ENCODE data around the gene ANKS1A.

ANKS1A gene

GRCh38 chr6:35068644-35069043 lies 179.6 kb downstream of the ANKS1A start:
- no peak overlapping the region for H3K4me3 Mint-ChIP-seq
- no peaks in the 10 kb centered on the region for H3K27me3 Mint-ChIP-seq (ENCODE audit: low read depth)
- H3K27ac Mint-ChIP-seq: no peak overlapping the region
- no peaks in the 10 kb centered on the region for H3K4me1 Mint-ChIP-seq
- peaks cover 23% of the 10 kb centered on the region for H3K36me3 Mint-ChIP-seq (ENCODE audit: low read depth)
- H3K9me3 Mint-ChIP-seq: no peaks in the 10 kb centered on the region
- TF ChIP-seq CTCF (IDR thresholded peaks at IDR 0.05; ENCODE audit: unreplicated experiment in 3 of 3): no peak

GRCh38 chr6:35069262-35069661 lies 180.2 kb downstream of the ANKS1A start:
- Mint-ChIP-seq H3K4me1 (no peaks in the 10 kb centered on the region), H3K9me3 (no peaks in the 10 kb centered on the region), H3K36me3 (ENCODE audit: low read depth) (peaks cover 23% of the 10 kb centered on the region), H3K27ac (no peak overlapping the region), H3K4me3 (no peak overlapping the region), H3K27me3 (ENCODE audit: low read depth) (no peaks in the 10 kb centered on the region)
- no peak for TF ChIP-seq CTCF (IDR thresholded peaks at IDR 0.05; ENCODE audit: unreplicated experiment in 3 of 3)

GRCh38 chr6:35070111-35070510 lies 181.1 kb downstream of the ANKS1A start:
- Mint-ChIP-seq H3K27me3 (ENCODE audit: low read depth) (no peaks in the 10 kb centered on the region), H3K9me3 (no peaks in the 10 kb centered on the region), H3K27ac (no peak overlapping the region), H3K36me3 (ENCODE audit: low read depth) (peaks cover 25% of the 10 kb centered on the region), H3K4me1 (no peaks in the 10 kb centered on the region), H3K4me3 (no peak overlapping the region)
- TF ChIP-seq CTCF (IDR thresholded peaks at IDR 0.05; ENCODE audit: unreplicated experiment in 3 of 3): no peak

- H3K4me3 Mint-ChIP-seq: no peak overlapping the region
- peak overlapping the region in 1 of 3 experiments; percentile 24 for H3K27ac Mint-ChIP-seq
- no peaks in the 10 kb centered on the region for H3K27me3 Mint-ChIP-seq (ENCODE audit: low read depth)
- no peaks in the 10 kb centered on the region for H3K9me3 Mint-ChIP-seq
- TF ChIP-seq CTCF (IDR thresholded peaks at IDR 0.05; ENCODE audit: unreplicated experiment in 3 of 3): no peak
- H3K4me1 Mint-ChIP-seq: no peaks in the 10 kb centered on the region
- H3K36me3 Mint-ChIP-seq (ENCODE audit: low read depth): peaks cover 20% of the 10 kb centered on the region
These were observed 182.4 kb downstream of the ANKS1A start for GRCh38 chr6:35071347-35071994.

GRCh38 chr6:35072051-35072697 lies 183.1 kb downstream of the ANKS1A start:
- H3K36me3 Mint-ChIP-seq (ENCODE audit: low read depth): peaks cover 25% of the 10 kb centered on the region
- no peaks in the 10 kb centered on the region for H3K9me3 Mint-ChIP-seq
- no peak overlapping the region for H3K27ac Mint-ChIP-seq
- no peaks in the 10 kb centered on the region for H3K27me3 Mint-ChIP-seq (ENCODE audit: low read depth)
- TF ChIP-seq CTCF (IDR thresholded peaks at IDR 0.05; ENCODE audit: unreplicated experiment in 3 of 3): no peak
- H3K4me1 Mint-ChIP-seq: no peaks in the 10 kb centered on the region
- H3K4me3 Mint-ChIP-seq: no peak overlapping the region

- H3K9me3 Mint-ChIP-seq: no peaks in the 10 kb centered on the region
- TF ChIP-seq CTCF (IDR thresholded peaks at IDR 0.05; ENCODE audit: unreplicated experiment in 3 of 3): no peak
- H3K4me3 Mint-ChIP-seq: no peak overlapping the region
- H3K36me3 Mint-ChIP-seq (ENCODE audit: low read depth): peaks cover 25% of the 10 kb centered on the region
- H3K4me1 Mint-ChIP-seq: no peaks in the 10 kb centered on the region
- H3K27ac Mint-ChIP-seq: no peak overlapping the region
- H3K27me3 Mint-ChIP-seq (ENCODE audit: low read depth): no peaks in the 10 kb centered on the region
These were observed 183.6 kb downstream of the ANKS1A start for GRCh38 chr6:35072698-35073055.
